ENCODE measurements around the gene FAM47E.

The FAM47E gene

DNA sequence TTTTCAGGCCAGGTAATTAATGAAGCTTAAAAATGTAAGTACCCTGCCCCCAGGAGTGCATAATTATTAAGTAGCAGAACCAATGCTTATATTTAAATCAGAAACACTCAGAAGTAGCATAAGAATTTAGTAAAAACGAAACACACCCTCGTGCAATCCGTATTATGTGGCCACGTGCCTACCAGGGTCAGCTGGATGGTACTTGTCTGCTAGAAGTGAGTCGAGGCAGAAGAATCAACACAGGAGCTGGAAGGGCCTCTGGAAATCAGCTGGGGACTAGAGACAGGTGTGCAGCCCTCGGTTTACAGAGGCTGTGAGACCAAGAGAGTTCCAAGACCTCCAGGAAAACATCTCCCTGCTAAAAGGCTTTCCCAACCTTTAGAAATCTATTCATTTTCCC lies 559 bp upstream of the FAM47E start:
- TF ChIP-seq TAF1 (IDR thresholded peaks at IDR 0.05; ENCODE audit: borderline replicate concordance, insufficient read depth, low read length) (no peak), POLR2AphosphoS5 (IDR thresholded peaks at IDR 0.05; ENCODE audit: low read depth, low read length) (no peak), SIN3A (IDR thresholded peaks at IDR 0.05; ENCODE audit: borderline replicate concordance, insufficient read depth, low read length) (no peak), FOXP2 (optimal IDR thresholded peaks at IDR 0.05; ENCODE audit: borderline replicate concordance, extremely low read depth, extremely low read length, insufficient read depth) (no peak)
- TF ChIP-seq, protein P1, sequence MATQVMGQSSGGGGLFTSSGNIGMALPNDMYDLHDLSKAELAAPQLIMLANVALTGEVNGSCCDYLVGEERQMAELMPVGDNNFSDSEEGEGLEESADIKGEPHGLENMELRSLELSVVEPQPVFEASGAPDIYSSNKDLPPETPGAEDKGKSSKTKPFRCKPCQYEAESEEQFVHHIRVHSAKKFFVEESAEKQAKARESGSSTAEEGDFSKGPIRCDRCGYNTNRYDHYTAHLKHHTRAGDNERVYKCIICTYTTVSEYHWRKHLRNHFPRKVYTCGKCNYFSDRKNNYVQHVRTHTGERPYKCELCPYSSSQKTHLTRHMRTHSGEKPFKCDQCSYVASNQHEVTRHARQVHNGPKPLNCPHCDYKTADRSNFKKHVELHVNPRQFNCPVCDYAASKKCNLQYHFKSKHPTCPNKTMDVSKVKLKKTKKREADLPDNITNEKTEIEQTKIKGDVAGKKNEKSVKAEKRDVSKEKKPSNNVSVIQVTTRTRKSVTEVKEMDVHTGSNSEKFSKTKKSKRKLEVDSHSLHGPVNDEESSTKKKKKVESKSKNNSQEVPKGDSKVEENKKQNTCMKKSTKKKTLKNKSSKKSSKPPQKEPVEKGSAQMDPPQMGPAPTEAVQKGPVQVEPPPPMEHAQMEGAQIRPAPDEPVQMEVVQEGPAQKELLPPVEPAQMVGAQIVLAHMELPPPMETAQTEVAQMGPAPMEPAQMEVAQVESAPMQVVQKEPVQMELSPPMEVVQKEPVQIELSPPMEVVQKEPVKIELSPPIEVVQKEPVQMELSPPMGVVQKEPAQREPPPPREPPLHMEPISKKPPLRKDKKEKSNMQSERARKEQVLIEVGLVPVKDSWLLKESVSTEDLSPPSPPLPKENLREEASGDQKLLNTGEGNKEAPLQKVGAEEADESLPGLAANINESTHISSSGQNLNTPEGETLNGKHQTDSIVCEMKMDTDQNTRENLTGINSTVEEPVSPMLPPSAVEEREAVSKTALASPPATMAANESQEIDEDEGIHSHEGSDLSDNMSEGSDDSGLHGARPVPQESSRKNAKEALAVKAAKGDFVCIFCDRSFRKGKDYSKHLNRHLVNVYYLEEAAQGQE (IDR thresholded peaks at IDR 0.05; ENCODE audit: insufficient read depth in 1 of 2, low read depth in 2 of 2, low read length in 2 of 2) = no peak

DNA sequence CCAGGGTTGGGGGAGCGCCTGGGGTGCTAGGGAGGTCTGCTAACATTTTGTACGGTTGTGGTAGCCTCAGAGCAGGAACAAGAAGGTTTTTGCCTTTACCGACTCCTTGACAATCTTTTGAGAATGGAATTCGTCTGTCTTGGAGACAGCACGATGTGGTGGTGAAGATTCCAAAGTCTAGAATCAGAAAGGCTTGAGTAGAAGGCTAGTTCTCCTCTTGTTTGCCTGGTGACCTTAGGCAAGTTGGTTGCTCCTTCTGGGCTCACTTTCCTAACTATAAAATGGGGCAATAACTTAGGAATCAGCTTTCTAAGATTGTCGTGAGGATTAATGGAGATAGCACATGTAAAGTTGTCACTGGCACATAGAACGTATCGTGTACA lies 741 bp downstream of the FAM47E start:
- no peak for TF ChIP-seq SIN3A (IDR thresholded peaks at IDR 0.05; ENCODE audit: borderline replicate concordance, insufficient read depth, low read length)
- TF ChIP-seq, protein P1 (IDR thresholded peaks at IDR 0.05; ENCODE audit: insufficient read depth in 1 of 2, low read depth in 2 of 2, low read length in 2 of 2) = no peak
- no peak for TF ChIP-seq FOXP2 (optimal IDR thresholded peaks at IDR 0.05; ENCODE audit: borderline replicate concordance, extremely low read depth, extremely low read length, insufficient read depth)
- TF ChIP-seq TAF1 (IDR thresholded peaks at IDR 0.05; ENCODE audit: borderline replicate concordance, insufficient read depth, low read length) = no peak
- TF ChIP-seq POLR2AphosphoS5 (IDR thresholded peaks at IDR 0.05; ENCODE audit: low read depth, low read length) = no peak

DNA sequence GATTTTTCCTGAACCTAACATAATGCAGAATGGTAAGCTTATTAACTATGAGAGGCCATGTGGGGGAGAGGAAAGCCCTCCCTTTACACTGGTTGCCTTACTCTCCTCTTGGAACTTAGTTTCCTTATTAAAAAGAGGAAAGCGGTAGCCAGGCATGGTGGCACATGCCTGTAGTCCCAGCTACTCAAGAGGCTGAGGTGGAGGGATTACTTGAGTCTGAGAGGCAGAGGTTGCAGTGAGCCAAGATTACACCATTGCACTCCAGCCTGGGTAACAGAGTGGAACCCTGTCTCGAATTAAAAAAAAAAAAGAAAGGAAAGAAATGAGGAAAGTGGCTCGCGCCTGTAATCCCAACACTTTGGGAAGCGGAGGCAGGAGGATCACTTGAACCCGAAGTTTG lies 2.0 kb downstream of the FAM47E start:
- TF ChIP-seq FOXP2 (optimal IDR thresholded peaks at IDR 0.05; ENCODE audit: borderline replicate concordance, extremely low read depth, extremely low read length, insufficient read depth) (no peak), POLR2AphosphoS5 (IDR thresholded peaks at IDR 0.05; ENCODE audit: low read depth, low read length) (no peak), SIN3A (IDR thresholded peaks at IDR 0.05; ENCODE audit: borderline replicate concordance, insufficient read depth, low read length) (no peak), TAF1 (IDR thresholded peaks at IDR 0.05; ENCODE audit: borderline replicate concordance, insufficient read depth, low read length) (no peak)
- TF ChIP-seq, protein P1 (IDR thresholded peaks at IDR 0.05; ENCODE audit: insufficient read depth in 1 of 2, low read depth in 2 of 2, low read length in 2 of 2) = no peak

DNA sequence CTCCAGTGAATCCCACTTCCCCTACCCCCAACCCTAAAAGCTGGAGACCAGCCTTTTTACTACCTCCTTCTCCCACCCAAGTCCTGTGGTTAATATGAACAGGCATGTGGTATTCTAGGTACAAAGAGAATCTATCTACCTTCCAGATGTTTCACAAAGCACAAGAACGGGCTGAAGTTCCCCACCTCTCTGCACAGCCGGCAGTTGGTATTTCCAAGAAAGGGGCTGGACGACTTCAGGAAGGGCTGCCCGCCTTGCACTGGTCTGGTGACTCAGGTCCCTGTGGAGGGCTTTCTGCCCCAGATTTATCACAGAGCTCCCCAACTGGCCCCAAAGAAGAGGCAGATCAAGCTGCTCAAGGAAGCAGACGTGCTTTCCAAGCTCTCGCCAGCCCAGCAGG lies 4.5 kb downstream of the FAM47E start:
- TF ChIP-seq TAF1 (IDR thresholded peaks at IDR 0.05; ENCODE audit: borderline replicate concordance, insufficient read depth, low read length) (no peak), FOXP2 (optimal IDR thresholded peaks at IDR 0.05; ENCODE audit: borderline replicate concordance, extremely low read depth, extremely low read length, insufficient read depth) (no peak), POLR2AphosphoS5 (IDR thresholded peaks at IDR 0.05; ENCODE audit: low read depth, low read length) (no peak), SIN3A (IDR thresholded peaks at IDR 0.05; ENCODE audit: borderline replicate concordance, insufficient read depth, low read length) (no peak)
- TF ChIP-seq, protein P1 (IDR thresholded peaks at IDR 0.05; ENCODE audit: insufficient read depth in 1 of 2, low read depth in 2 of 2, low read length in 2 of 2) = no peak

DNA sequence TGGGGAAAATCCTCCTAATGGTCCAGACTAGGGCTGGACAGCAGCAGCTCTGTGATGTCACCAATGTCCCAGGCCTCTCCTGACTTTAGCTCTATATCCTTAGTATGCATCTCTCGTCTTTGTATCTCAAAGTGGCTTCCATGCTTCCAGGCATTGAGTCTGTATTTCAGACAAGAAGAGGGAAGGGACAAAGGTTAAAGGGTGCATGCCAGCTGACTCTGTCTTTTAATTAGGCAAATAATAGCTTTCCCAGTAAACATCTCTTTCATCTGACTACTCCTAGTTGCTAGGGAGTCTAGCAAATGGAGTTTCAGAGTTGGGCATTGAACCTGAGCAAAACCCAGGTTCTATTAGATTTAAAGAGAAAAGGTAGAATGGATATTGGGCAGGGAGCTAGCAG lies 5.4 kb downstream of the FAM47E start:
- TF ChIP-seq POLR2AphosphoS5 (IDR thresholded peaks at IDR 0.05; ENCODE audit: low read depth, low read length) = no peak
- TF ChIP-seq, protein P1 (IDR thresholded peaks at IDR 0.05; ENCODE audit: insufficient read depth in 1 of 2, low read depth in 2 of 2, low read length in 2 of 2) = peak in 1 of 2 experiments; percentile 36; a peak in 1 of 4 replicates
